A673 (cell line): ENCODE results near the gene RAB26. TPM values are rescaled to one million over a fixed set of nuclear protein-coding genes. Genes with fewer than 3 reads are reported as not detected.
"Not testable (repeated sequence)": the region's sequence is repeated elsewhere in the genome, so short reads cannot be mapped to it uniquely, and the experiment has no call there.

Experiments used
- BruUV-seq: library from RNA; stranded (reverse); fragments of 400-500 nt; replicated peaks from 2 replicates; lab custom pipeline; 2021; lab: Mats Ljungman, UMichigan
- CTCF ChIA-PET: fragments of 300-600 bp; sonication (Branson Sonifier 250); formaldehyde crosslinking; loops from one replicate; lab custom pipeline; 2022; ENCODE audit warnings: antibody characterized with exemption; lab: Charles Lee
- POLR2A ChIA-PET: fragments of 300-600 bp; sonication (Branson Sonifier 250); formaldehyde crosslinking; loops from one replicate; lab custom pipeline; 2022; ENCODE audit warnings: antibody characterized with exemption; ENCODE audit not compliant: low non-redundant PET; lab: Charles Lee
- DNase-seq: peaks from one replicate; pipeline ENCODE4 v3.0.0-alpha.2; 2015; ENCODE audit warnings: low spot score
- H3K27ac ChIP-seq: fragments of 200-600 bp; sonication (generic); 2 replicates; pipeline ENCODE4 v1.5.1; 2016; ENCODE audit warnings: mixed run types, low read depth, mild to moderate bottlenecking, mixed read lengths, antibody characterized with exemption, low read length; ENCODE audit not compliant: poor library complexity, severe bottlenecking
- H3K27me3 ChIP-seq: fragments of 200-600 bp; sonication (generic); replicated peaks from 2 replicates; pipeline ENCODE4 v1.6.1; 2017; ENCODE audit warnings: mixed run types, low read depth, mild to moderate bottlenecking, mixed read lengths, antibody characterized with exemption, low read length; ENCODE audit not compliant: insufficient read depth, poor library complexity
- H3K36me3 ChIP-seq: fragments of 200-600 bp; sonication (generic); 2 replicates; pipeline ENCODE4 v1.6.1; 2016; ENCODE audit warnings: mixed run types, mild to moderate bottlenecking, mixed read lengths, antibody characterized with exemption, low read length; ENCODE audit not compliant: insufficient read depth, poor library complexity, severe bottlenecking
- H3K4me1 ChIP-seq: fragments of 200-600 bp; sonication (generic); 2 replicates; pipeline ENCODE4 v1.6.1; 2017; ENCODE audit warnings: mixed run types, mild to moderate bottlenecking, mixed read lengths, antibody characterized with exemption, low read length; ENCODE audit not compliant: insufficient read depth, poor library complexity, severe bottlenecking
- H3K4me3 ChIP-seq: fragments of 200-600 bp; sonication (generic); 2 replicates; pipeline ENCODE4 v1.5.1; 2016; ENCODE audit warnings: low read depth, mixed run types, mild to moderate bottlenecking, mixed read lengths, low read length; ENCODE audit not compliant: poor library complexity, severe bottlenecking
- H3K9me3 ChIP-seq: fragments of 200-600 bp; sonication (generic); 2 replicates; pipeline ENCODE4 v1.6.1; 2016; ENCODE audit warnings: mixed run types, low read depth, mild to moderate bottlenecking, mixed read lengths, antibody characterized with exemption, low read length; ENCODE audit not compliant: poor library complexity, severe bottlenecking
- EZH2 ChIP-seq: fragments of 200-600 bp; sonication (generic); IDR thresholded peaks from 2 replicates; pipeline ENCODE4 v1.6.1; 2017; ENCODE audit warnings: borderline replicate concordance, low read depth, mild to moderate bottlenecking, mixed read lengths, antibody characterized with exemption, low read length; ENCODE audit not compliant: poor library complexity, severe bottlenecking
- intact Hi-C: fragments of 100-400 bp; cut with micrococcal nuclease; formaldehyde crosslinking; loops from one replicate; pipeline ENCODE4 v1.10.0; 2022; ENCODE audit not compliant: unreplicated experiment
- total RNA-seq: library from RNA; stranded (reverse); gene quantifications from 2 replicates; pipeline ENCODE4 v1.2.3, GENCODE V29; 2021
- TF ChIP-seq, protein P1 (sequence below): fragments of 300-800, 200-600 bp; sonication (generic); conservative IDR thresholded peaks from 2 replicates; pipeline ENCODE4 v1.5.1; 2017; ENCODE audit warnings: low read depth, mild to moderate bottlenecking, antibody characterized with exemption, low read length, moderate library complexity, mixed read lengths

RAB26 gene
- total RNA-seq, 1 experiment from 2014 or later = 0.49 TPM

- CTCF ChIA-PET = interaction anchor here (0.6 kb wide), 1 partner anchor 10 kb away, joined by 3 read pairs; no protein-coding TSS in a partner anchor
- POLR2A ChIA-PET = no interaction called here
- no peak for DNase-seq
- no peak overlapping the region for H3K4me3 ChIP-seq
- no peak overlapping the region for H3K27ac ChIP-seq
- TF ChIP-seq, protein P1, sequence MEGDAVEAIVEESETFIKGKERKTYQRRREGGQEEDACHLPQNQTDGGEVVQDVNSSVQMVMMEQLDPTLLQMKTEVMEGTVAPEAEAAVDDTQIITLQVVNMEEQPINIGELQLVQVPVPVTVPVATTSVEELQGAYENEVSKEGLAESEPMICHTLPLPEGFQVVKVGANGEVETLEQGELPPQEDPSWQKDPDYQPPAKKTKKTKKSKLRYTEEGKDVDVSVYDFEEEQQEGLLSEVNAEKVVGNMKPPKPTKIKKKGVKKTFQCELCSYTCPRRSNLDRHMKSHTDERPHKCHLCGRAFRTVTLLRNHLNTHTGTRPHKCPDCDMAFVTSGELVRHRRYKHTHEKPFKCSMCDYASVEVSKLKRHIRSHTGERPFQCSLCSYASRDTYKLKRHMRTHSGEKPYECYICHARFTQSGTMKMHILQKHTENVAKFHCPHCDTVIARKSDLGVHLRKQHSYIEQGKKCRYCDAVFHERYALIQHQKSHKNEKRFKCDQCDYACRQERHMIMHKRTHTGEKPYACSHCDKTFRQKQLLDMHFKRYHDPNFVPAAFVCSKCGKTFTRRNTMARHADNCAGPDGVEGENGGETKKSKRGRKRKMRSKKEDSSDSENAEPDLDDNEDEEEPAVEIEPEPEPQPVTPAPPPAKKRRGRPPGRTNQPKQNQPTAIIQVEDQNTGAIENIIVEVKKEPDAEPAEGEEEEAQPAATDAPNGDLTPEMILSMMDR = no peak
- TF ChIP-seq EZH2 = no peak
- peaks cover 7% of the 10 kb centered on the region for H3K4me1 ChIP-seq
- H3K9me3 ChIP-seq = no peaks in the 10 kb centered on the region
- BruUV-seq = no TSS peak
- peaks cover 26% of the 10 kb centered on the region for H3K27me3 ChIP-seq
- intact Hi-C loops = no loop called here
- no peaks in the 10 kb centered on the region for H3K36me3 ChIP-seq
Observed at GRCh38 chr16:2199095-2199494, 50.7 kb downstream of the RAB26 start.

DNA sequence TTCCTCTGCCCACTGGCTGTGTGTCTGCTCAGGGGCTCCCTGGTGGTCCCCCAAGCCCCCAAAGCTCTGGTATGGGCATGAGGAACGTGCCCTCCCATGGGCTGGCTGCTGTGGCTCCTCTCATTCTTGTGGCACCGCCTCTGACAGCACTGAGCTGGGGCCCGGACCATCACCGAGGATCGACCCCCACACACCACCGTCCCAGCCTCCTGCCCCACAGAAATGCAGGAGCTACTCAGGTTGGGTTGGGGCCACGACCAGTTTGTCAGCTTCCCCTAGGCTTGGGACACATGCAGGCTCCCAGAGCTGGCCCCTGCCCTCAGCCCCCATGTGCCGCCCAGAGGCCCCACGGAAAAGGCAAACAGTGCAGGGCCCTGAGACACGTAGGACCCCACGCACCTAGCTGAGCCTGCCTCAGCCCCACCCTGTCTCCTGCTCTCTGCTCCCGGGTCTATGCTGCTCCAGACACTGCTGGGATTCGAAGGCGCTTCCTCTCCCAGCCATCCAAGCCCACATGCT lies 51.3 kb downstream of the RAB26 start:
- DNase-seq = no peak
- Histone ChIP-seq H3K27ac (no peak overlapping the region), H3K4me1 (peaks cover 7% of the 10 kb centered on the region), H3K4me3 (no peak overlapping the region), H3K9me3 (no peaks in the 10 kb centered on the region), H3K36me3 (no peaks in the 10 kb centered on the region), H3K27me3 (peaks cover 26% of the 10 kb centered on the region)
- intact Hi-C loops = no loop called here
- ChIA-PET POLR2A (no interaction called here), CTCF (no interaction called here)
- no TSS peak for BruUV-seq
- TF ChIP-seq EZH2 = no peak
- TF ChIP-seq, protein P1 = no peak

DNA sequence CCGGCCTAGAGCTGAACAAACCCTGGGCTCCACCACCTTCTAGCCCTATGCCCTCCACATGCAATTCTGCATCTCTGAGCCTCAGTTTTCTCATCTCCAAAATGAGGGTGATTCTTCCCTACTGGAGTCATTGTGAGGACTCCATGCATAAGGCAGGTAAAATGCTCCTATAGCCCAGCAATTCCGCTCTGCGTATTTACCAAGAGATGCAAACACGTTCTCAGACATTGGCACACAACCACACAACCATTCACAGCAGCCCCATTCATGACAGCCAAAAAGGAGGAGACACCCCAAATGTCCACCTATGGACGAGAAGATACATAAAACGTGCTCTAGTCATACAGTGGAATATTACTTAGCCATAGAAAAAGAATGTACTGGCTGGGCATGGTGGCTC lies 51.9 kb downstream of the RAB26 start:
- Histone ChIP-seq H3K9me3 (no peaks in the 10 kb centered on the region), H3K4me3 (no peak overlapping the region), H3K4me1 (peaks cover 6% of the 10 kb centered on the region), H3K36me3 (no peaks in the 10 kb centered on the region), H3K27me3 (peaks cover 22% of the 10 kb centered on the region), H3K27ac (no peak overlapping the region)
- intact Hi-C loops = no loop called here
- no peak for DNase-seq
- ChIA-PET CTCF (no interaction called here), POLR2A (no interaction called here)
- no TSS peak for BruUV-seq
- TF ChIP-seq EZH2 = no peak
- TF ChIP-seq, protein P1 = no peak

DNA sequence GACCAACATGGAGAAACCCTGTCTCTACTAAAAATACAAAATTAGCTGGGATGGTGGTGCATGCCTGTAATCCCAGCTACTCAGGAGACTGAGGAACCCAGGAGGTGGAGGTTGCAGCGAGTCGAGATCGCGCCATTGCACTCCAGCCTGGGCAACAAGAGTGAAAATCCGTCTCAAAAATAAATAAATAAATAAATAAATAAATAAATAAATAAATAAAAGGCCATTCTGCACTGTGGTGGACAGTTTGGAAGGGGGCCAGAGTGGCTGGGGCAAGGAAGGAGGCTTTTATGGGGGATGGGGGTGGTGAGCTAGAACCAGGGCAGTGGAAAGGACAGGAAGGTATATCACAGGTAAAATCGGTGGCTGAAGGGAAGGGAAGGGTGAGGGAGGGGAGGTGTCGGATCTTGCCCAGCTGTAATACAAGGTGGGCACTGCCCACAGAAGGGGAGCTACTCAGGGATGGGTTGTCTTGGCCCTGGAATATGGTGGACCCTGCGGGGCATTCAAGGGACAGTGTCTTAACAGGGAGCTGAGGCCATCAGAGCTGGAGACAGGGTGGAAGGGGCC lies 54.8 kb downstream of the RAB26 start:
- Histone ChIP-seq H3K36me3 (peaks cover 16% of the 10 kb centered on the region), H3K4me1 (peaks cover 14% of the 10 kb centered on the region)
- H3K27me3 ChIP-seq, POLR2A ChIA-PET, BruUV-seq, DNase-seq, H3K27ac ChIP-seq, CTCF ChIA-PET, intact Hi-C loops, H3K4me3 ChIP-seq, H3K9me3 ChIP-seq: not testable (repeated sequence)
